HFF-Myc (cell line): Measurements from ENCODE around the gene NR1D2.

Experiments used
- DNase-seq: peaks from one replicate; pipeline ENCODE4 v3.0.0-alpha.2; 2011; ENCODE audit warnings: low read depth; ENCODE audit errors: extremely low read depth
- H3K4me3 ChIP-seq: replicated peaks from 2 replicates; pipeline ENCODE4 v1.5.1; 2011; ENCODE audit warnings: low read depth, mild to moderate bottlenecking, control low read depth, low read length
- CTCF ChIP-seq: IDR thresholded peaks from 2 replicates; pipeline ENCODE4 v1.5.1; 2012; ENCODE audit warnings: mild to moderate bottlenecking, low read depth, low read length, control low read depth; ENCODE audit errors: missing control alignments

Gene NR1D2

GRCh38 chr3:23961913-23962312, 16.8 kb downstream of the NR1D2 start:
- DNase-seq = no peak
- no peak overlapping the region for H3K4me3 ChIP-seq
- no peak for TF ChIP-seq CTCF

GRCh38 chr3:23964537-23965235, 19.6 kb downstream of the NR1D2 start:
- H3K4me3 ChIP-seq = no peak overlapping the region
- TF ChIP-seq CTCF = no peak
- no peak for DNase-seq

- H3K4me3 ChIP-seq = no peak overlapping the region
- DNase-seq = no peak
- TF ChIP-seq CTCF = no peak
Observed at GRCh38 chr3:23966328-23966727, 21.2 kb downstream of the NR1D2 start.

GRCh38 chr3:23968463-23969184, 23.5 kb downstream of the NR1D2 start:
- H3K4me3 ChIP-seq = no peak overlapping the region
- TF ChIP-seq CTCF = no peak
- DNase-seq = no peak

- no peak for DNase-seq
- TF ChIP-seq CTCF = no peak
- H3K4me3 ChIP-seq = no peak overlapping the region
Observed at GRCh38 chr3:23969393-23969792, 24.3 kb downstream of the NR1D2 start.

- H3K4me3 ChIP-seq = no peak overlapping the region
- TF ChIP-seq CTCF = no peak
- no peak for DNase-seq
Observed at GRCh38 chr3:23971684-23972083, 26.6 kb downstream of the NR1D2 start.

- H3K4me3 ChIP-seq = no peak overlapping the region
- TF ChIP-seq CTCF = no peak
- no peak for DNase-seq
Observed at GRCh38 chr3:23976555-23976954, 31.5 kb downstream of the NR1D2 start.
